ENCODE measurements around the gene TRIM38.
A peak's percentile ranks its signal among the peaks of the same experiment; 100 is the strongest.
"Not testable (repeated sequence)": the region's sequence is repeated elsewhere in the genome, so short reads cannot be mapped to it uniquely, and the experiment has no call there.

Gene TRIM38

GRCh38 chr6:25962149-25963127 lies at the start of gene TRIM38:
Gene TRIM38, plus strand, starts transcription at chr6:25962802. Its CDS starts 3,721 bp downstream, at chr6:25966523.
- DNase-seq = peak; percentile 87

GRCh38 chr6:25913741-25914140 lies 48.9 kb upstream of the TRIM38 start:
- no peak for DNase-seq

GRCh38 chr6:25916330-25916729 lies 46.3 kb upstream of the TRIM38 start:
- DNase-seq = no peak

GRCh38 chr6:25916789-25917490 lies 45.7 kb upstream of the TRIM38 start:
- no peak for DNase-seq

- no peak for DNase-seq
These were observed 44.4 kb upstream of the TRIM38 start for GRCh38 chr6:25918083-25918683.

GRCh38 chr6:25919657-25920056 lies 42.9 kb upstream of the TRIM38 start:
- no peak for DNase-seq

GRCh38 chr6:25921525-25922203 lies 40.9 kb upstream of the TRIM38 start:
- no peak for DNase-seq

GRCh38 chr6:25922301-25922700 lies 40.3 kb upstream of the TRIM38 start:
- DNase-seq = no peak

GRCh38 chr6:25925876-25926275 lies 36.7 kb upstream of the TRIM38 start:
- DNase-seq = no peak

GRCh38 chr6:25927178-25927577 lies 35.4 kb upstream of the TRIM38 start:
- DNase-seq = no peak

GRCh38 chr6:25927756-25928216 lies 34.8 kb upstream of the TRIM38 start:
- DNase-seq = no peak

- no peak for DNase-seq
These were observed 33.9 kb upstream of the TRIM38 start for GRCh38 chr6:25928562-25929324.

- DNase-seq = not testable (repeated sequence)
These were observed 32.8 kb upstream of the TRIM38 start for GRCh38 chr6:25929785-25930184.

- no peak for DNase-seq
These were observed 31.8 kb upstream of the TRIM38 start, which contains the start of gene SLC17A2 for GRCh38 chr6:25930532-25931410. Gene SLC17A2, minus strand, starts transcription at chr6:25930691. Its CDS starts 4,895 bp downstream, at chr6:25925796.

GRCh38 chr6:25931411-25931709 lies 31.2 kb upstream of the TRIM38 start:
- DNase-seq = no peak

- DNase-seq = no peak
These were observed 28.4 kb upstream of the TRIM38 start for GRCh38 chr6:25934156-25934555.

- no peak for DNase-seq
These were observed 27.8 kb upstream of the TRIM38 start for GRCh38 chr6:25934735-25935313.

- no peak for DNase-seq
These were observed 26.6 kb upstream of the TRIM38 start for GRCh38 chr6:25935953-25936352.

- no peak for DNase-seq
These were observed 23.0 kb upstream of the TRIM38 start for GRCh38 chr6:25939593-25939992.

GRCh38 chr6:25942561-25943147 lies 19.9 kb upstream of the TRIM38 start:
- DNase-seq = no peak
